ENCODE measurements around the gene CPB2. TPM values are rescaled to one million over a fixed set of nuclear protein-coding genes. Genes with fewer than 3 reads are reported as not detected.

CPB2 gene
- total RNA-seq, 4 donors from 2014 or later = not detected

GRCh38 chr13:46116653-46117502 is 12.0 kb upstream of the CPB2 start:
- Histone ChIP-seq H3K27ac (no peak overlapping the region), H3K4me3 (no peak overlapping the region), H3K36me3 (no peaks in the 10 kb centered on the region), H3K4me1 (peaks cover 0 to 11% (median 0%) of the 10 kb centered on the region in 3 donors), H3K27me3 (peaks cover 0 to 45% (median 0%) of the 10 kb centered on the region in 4 donors), H3K9me3 (no peaks in the 10 kb centered on the region)
- no peak for DNase-seq
- no peak for TF ChIP-seq POLR2A (IDR thresholded peaks at IDR 0.05)
- TF ChIP-seq, protein P1, sequence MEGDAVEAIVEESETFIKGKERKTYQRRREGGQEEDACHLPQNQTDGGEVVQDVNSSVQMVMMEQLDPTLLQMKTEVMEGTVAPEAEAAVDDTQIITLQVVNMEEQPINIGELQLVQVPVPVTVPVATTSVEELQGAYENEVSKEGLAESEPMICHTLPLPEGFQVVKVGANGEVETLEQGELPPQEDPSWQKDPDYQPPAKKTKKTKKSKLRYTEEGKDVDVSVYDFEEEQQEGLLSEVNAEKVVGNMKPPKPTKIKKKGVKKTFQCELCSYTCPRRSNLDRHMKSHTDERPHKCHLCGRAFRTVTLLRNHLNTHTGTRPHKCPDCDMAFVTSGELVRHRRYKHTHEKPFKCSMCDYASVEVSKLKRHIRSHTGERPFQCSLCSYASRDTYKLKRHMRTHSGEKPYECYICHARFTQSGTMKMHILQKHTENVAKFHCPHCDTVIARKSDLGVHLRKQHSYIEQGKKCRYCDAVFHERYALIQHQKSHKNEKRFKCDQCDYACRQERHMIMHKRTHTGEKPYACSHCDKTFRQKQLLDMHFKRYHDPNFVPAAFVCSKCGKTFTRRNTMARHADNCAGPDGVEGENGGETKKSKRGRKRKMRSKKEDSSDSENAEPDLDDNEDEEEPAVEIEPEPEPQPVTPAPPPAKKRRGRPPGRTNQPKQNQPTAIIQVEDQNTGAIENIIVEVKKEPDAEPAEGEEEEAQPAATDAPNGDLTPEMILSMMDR (IDR thresholded peaks at IDR 0.05) = no peak
- intact Hi-C loops (cut with DNase I) = no loop called here
- 72 to 76% methylated on average over 4 of the region's 4 CpGs for WGBS, 2 donors

DNA sequence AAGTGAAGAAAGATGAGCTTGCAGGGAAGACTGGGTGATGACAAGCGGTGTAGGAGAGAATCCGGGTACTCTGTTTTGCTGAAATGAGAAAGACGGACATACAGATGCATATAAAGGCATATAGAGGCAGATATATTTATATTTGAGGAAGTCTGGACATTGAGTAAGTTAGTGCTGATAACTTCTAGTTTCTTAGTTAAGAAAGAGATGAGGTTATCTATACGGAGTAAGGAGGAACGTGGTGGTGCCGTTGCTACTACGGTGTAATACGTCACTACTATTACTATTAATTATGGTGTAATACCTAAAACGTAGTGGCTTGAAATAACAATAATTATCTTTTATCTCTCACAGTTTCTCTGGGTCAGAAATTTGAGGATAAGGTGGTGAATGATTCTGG is 9.8 kb upstream of the CPB2 start:
- DNase-seq = no peak
- TF ChIP-seq, protein P1 (IDR thresholded peaks at IDR 0.05) = no peak
- no peak for TF ChIP-seq POLR2A (IDR thresholded peaks at IDR 0.05)
- WGBS, 2 donors = 86 to 91% methylated on average over 9 of the region's 9 CpGs
- Histone ChIP-seq H3K36me3 (no peaks in the 10 kb centered on the region), H3K4me1 (no peaks in the 10 kb centered on the region), H3K4me3 (no peak overlapping the region), H3K9me3 (no peaks in the 10 kb centered on the region), H3K27ac (no peak overlapping the region), H3K27me3 (peaks cover 0 to 59% (median 0%) of the 10 kb centered on the region in 4 donors)
- intact Hi-C loops (cut with DNase I) = no loop called here

DNA sequence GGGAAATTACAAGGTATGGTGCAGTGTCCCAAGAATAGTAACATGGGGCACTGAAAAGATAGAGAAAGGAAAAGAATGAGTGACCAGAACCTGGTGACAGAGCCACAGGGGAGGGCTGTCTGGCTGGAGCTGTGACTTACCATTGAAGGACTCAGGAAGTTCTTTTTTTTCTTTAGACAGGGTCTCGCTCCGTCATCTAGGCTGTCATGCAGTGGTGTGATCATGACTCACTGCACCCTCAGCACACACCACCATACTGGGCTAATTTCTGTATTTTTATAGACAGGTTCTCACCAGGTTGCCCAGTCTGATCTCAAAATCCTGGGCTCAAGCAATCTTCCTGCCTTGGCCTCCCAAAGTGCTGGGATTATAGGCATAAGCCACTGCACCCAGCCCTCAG is 8.8 kb upstream of the CPB2 start:
- 86 to 91% methylated on average over 2 of the region's 2 CpGs for WGBS, 2 donors
- Histone ChIP-seq H3K36me3 (no peaks in the 10 kb centered on the region), H3K27ac (no peak overlapping the region), H3K4me1 (no peaks in the 10 kb centered on the region), H3K27me3 (peaks cover 0 to 53% (median 0%) of the 10 kb centered on the region in 4 donors), H3K4me3 (no peak overlapping the region), H3K9me3 (no peaks in the 10 kb centered on the region)
- no peak for DNase-seq
- TF ChIP-seq, protein P1 (IDR thresholded peaks at IDR 0.05) = no peak
- no peak for TF ChIP-seq POLR2A (IDR thresholded peaks at IDR 0.05)
- intact Hi-C loops (cut with DNase I) = no loop called here

- peaks cover 0 to 40% (median 0%) of the 10 kb centered on the region in 4 donors for H3K27me3 ChIP-seq
- TF ChIP-seq, protein P1 (IDR thresholded peaks at IDR 0.05) = no peak
- TF ChIP-seq POLR2A (IDR thresholded peaks at IDR 0.05) = no peak
- no peaks in the 10 kb centered on the region for H3K4me1 ChIP-seq
- DNase-seq = no peak
- H3K9me3 ChIP-seq = no peaks in the 10 kb centered on the region
- no peaks in the 10 kb centered on the region for H3K36me3 ChIP-seq
- intact Hi-C loops (cut with DNase I) = no loop called here
- H3K4me3 ChIP-seq = no peak overlapping the region
- H3K27ac ChIP-seq = no peak overlapping the region
Measured at GRCh38 chr13:46111151-46111550, 6.3 kb upstream of the CPB2 start.

DNA sequence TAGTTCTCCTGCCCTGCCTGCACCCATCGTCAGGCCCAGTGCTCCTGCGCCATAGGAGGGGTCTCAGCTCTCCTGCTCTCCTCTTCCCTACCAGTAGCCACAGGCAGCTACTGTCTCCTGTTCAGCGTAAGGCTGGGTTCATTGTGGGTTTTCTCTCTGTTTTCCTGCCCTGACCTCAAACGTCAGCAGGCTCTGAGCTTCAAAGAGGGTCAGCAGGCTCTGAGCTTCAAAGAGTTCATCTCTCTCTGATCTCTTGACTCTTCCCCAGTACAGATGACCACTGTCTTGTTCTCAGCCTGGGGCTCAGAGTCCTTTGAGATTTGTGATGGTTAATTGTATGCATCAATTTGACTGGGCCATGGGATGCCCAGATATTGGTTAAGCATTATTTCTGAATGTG is 4.6 kb upstream of the CPB2 start:
- peaks cover 0 to 40% (median 0%) of the 10 kb centered on the region in 4 donors for H3K27me3 ChIP-seq
- 55 to 71% methylated on average over 4 of the region's 4 CpGs for WGBS, 2 donors
- H3K4me1 ChIP-seq = no peaks in the 10 kb centered on the region

More for the DNA sequence above, 4.6 kb upstream of the CPB2 start:
- intact Hi-C loops (cut with DNase I) = no loop called here
- Histone ChIP-seq H3K4me3 (no peak overlapping the region), H3K9me3 (no peaks in the 10 kb centered on the region), H3K36me3 (no peaks in the 10 kb centered on the region), H3K27ac (no peak overlapping the region)
- TF ChIP-seq, protein P1 (IDR thresholded peaks at IDR 0.05) = no peak
- no peak for TF ChIP-seq POLR2A (IDR thresholded peaks at IDR 0.05)
- DNase-seq = no peak
